Skeletal muscle satellite cell (primary cell): ENCODE data around the gene EGFL8.

Experiments used
- H3K27me3 ChIP-seq: 2 replicates; pipeline ENCODE4 v1.7.0; 2013; ENCODE audit warnings: low read length; ENCODE audit not compliant: control insufficient read depth, insufficient read depth
- H3K36me3 ChIP-seq: 2 replicates; pipeline ENCODE4 v1.7.0; 2013; ENCODE audit warnings: mild to moderate bottlenecking, control low read depth, low read length; ENCODE audit not compliant: insufficient read depth
- H3K4me1 ChIP-seq: 2 replicates; pipeline ENCODE4 v1.7.0; 2013; ENCODE audit warnings: low read length; ENCODE audit not compliant: control insufficient read depth, insufficient read depth
- H3K4me2 ChIP-seq: 2 replicates; pipeline ENCODE4 v1.7.0; 2013; ENCODE audit warnings: mild to moderate bottlenecking, low read length
- H3K4me3 ChIP-seq: 2 replicates; pipeline ENCODE4 v1.7.0; 2013; ENCODE audit warnings: low read length
- H3K9ac ChIP-seq: 2 replicates; pipeline ENCODE4 v1.7.0; 2013; ENCODE audit warnings: mild to moderate bottlenecking, low read depth, low read length, moderate library complexity
- H3K9me3 ChIP-seq: replicated peaks from 2 replicates; pipeline ENCODE4 v1.7.0; 2013; ENCODE audit warnings: mild to moderate bottlenecking, control low read depth, low read length

The EGFL8 gene

GRCh38 chr6:32147401-32148132, 16.8 kb upstream of the EGFL8 start:
- Histone ChIP-seq H3K9me3 (no peaks in the 10 kb centered on the region), H3K27me3 (peaks cover 40% of the 10 kb centered on the region), H3K4me2 (no peak overlapping the region), H3K9ac (no peak overlapping the region), H3K36me3 (no peaks in the 10 kb centered on the region), H3K4me1 (peaks cover 6% of the 10 kb centered on the region), H3K4me3 (no peak overlapping the region)

GRCh38 chr6:32148289-32149091, 15.9 kb upstream of the EGFL8 start:
- Histone ChIP-seq H3K9me3 (no peaks in the 10 kb centered on the region), H3K27me3 (peaks cover 40% of the 10 kb centered on the region), H3K4me2 (no peak overlapping the region), H3K36me3 (no peaks in the 10 kb centered on the region), H3K4me1 (peaks cover 16% of the 10 kb centered on the region), H3K9ac (no peak overlapping the region), H3K4me3 (no peak overlapping the region)

- Histone ChIP-seq H3K36me3 (no peaks in the 10 kb centered on the region), H3K9me3 (no peaks in the 10 kb centered on the region), H3K9ac (no peak overlapping the region), H3K27me3 (peaks cover 40% of the 10 kb centered on the region), H3K4me2 (no peak overlapping the region), H3K4me1 (peaks cover 19% of the 10 kb centered on the region), H3K4me3 (no peak overlapping the region)
Observed at GRCh38 chr6:32149092-32149755, 15.2 kb upstream of the EGFL8 start.

- no peaks in the 10 kb centered on the region for H3K36me3 ChIP-seq
- no peaks in the 10 kb centered on the region for H3K9me3 ChIP-seq
- no peak overlapping the region for H3K4me3 ChIP-seq
- no peak overlapping the region for H3K9ac ChIP-seq
- H3K27me3 ChIP-seq, result peaks cover 35% of the 10 kb centered on the region
- H3K4me2 ChIP-seq, result no peak overlapping the region
- H3K4me1 ChIP-seq, result peaks cover 25% of the 10 kb centered on the region
Observed at GRCh38 chr6:32149932-32150870, 14.2 kb upstream of the EGFL8 start.

GRCh38 chr6:32151181-32151862, 13.1 kb upstream of the EGFL8 start:
- no peak overlapping the region for H3K4me3 ChIP-seq
- peaks cover 29% of the 10 kb centered on the region for H3K27me3 ChIP-seq
- H3K4me2 ChIP-seq, result no peak overlapping the region
- no peaks in the 10 kb centered on the region for H3K9me3 ChIP-seq
- H3K36me3 ChIP-seq, result peaks cover 3% of the 10 kb centered on the region
- no peak overlapping the region for H3K9ac ChIP-seq
- H3K4me1 ChIP-seq, result peaks cover 28% of the 10 kb centered on the region

GRCh38 chr6:32151863-32152768, 12.3 kb upstream of the EGFL8 start, which contains the start of gene PRRT1:
Gene PRRT1 (minus strand): TSS chr6:32151939. CDS start chr6:32151827, 112 bp downstream.
- Histone ChIP-seq H3K4me3 (peak within 1 kb of the TSS; percentile 86), H3K36me3 (peaks cover 3% of the 10 kb centered on the region), H3K9me3 (no peaks in the 10 kb centered on the region), H3K4me2 (peak within 1 kb of the TSS; percentile 94), H3K4me1 (peaks cover 28% of the 10 kb centered on the region), H3K9ac (peak within 1 kb of the TSS; percentile 82), H3K27me3 (peaks cover 23% of the 10 kb centered on the region)

- Histone ChIP-seq H3K9ac (peak overlapping the region; percentile 82), H3K4me1 (peaks cover 28% of the 10 kb centered on the region), H3K36me3 (peaks cover 11% of the 10 kb centered on the region), H3K9me3 (no peaks in the 10 kb centered on the region), H3K27me3 (peaks cover 16% of the 10 kb centered on the region), H3K4me3 (peak overlapping the region; percentile 86), H3K4me2 (peak overlapping the region; percentile 94)
Observed at GRCh38 chr6:32152769-32153563, 11.4 kb upstream of the EGFL8 start.

GRCh38 chr6:32153564-32154513, 10.6 kb upstream of the EGFL8 start, which contains the start of gene PPT2:
Gene PPT2 (plus strand): TSS chr6:32154141. CDS start chr6:32154595, 454 bp downstream.
- H3K4me3 ChIP-seq, result peak within 1 kb of the TSS; percentile 86
- no peaks in the 10 kb centered on the region for H3K9me3 ChIP-seq
- H3K4me2 ChIP-seq, result peak within 1 kb of the TSS; percentile 94
- peaks cover 28% of the 10 kb centered on the region for H3K4me1 ChIP-seq
- peak within 1 kb of the TSS; percentile 82 for H3K9ac ChIP-seq
- peaks cover 18% of the 10 kb centered on the region for H3K36me3 ChIP-seq
- peaks cover 9% of the 10 kb centered on the region for H3K27me3 ChIP-seq
